ENCODE data around the gene MOXD1. TPM values are rescaled to one million over a fixed set of nuclear protein-coding genes. Genes with fewer than 3 reads are reported as not detected.
"Not testable (repeated sequence)": the region's sequence is repeated elsewhere in the genome, so short reads cannot be mapped to it uniquely, and the experiment has no call there.

The MOXD1 gene
- total RNA-seq, 2 donors from 2014 or later, result 0.07 TPM; not detected in 1

DNA sequence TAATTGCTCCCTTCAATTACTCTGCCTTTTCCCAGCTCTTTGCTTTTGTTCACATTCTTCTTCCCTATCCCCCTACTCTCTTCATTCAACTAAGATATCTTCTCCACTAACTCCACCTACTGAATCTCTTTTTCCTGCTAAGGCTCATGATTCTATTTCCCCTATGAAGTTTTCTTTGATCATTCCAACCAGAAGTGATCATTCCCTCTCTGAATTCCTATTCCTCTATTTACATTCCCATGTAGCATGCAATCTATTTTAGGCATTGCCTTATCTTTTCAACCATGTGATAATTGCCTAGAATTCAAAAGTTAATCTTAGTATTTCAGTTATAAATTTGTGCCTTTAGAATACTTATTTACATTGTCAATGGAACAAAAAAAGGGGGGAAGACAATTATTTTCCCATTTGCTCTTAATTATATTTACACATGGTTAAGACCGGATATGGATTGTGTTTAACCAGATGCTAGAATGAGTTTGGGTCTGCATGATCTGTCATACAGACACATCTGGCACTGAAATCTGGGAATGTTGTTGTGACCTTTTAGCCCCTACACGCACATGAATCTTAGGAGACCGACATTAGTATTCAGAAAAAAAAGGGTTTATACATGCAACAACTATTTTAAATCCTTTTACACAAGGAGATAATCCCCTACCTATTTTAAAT is 20.8 kb downstream of the MOXD1 start:
- H3K27ac Mint-ChIP-seq, result no peak overlapping the region
- H3K36me3 Mint-ChIP-seq, result no peaks in the 10 kb centered on the region

GRCh38 chr6:132369526-132369925 is 31.7 kb downstream of the MOXD1 start:
- no peak for ATAC-seq
- Mint-ChIP-seq H3K36me3 (no peaks in the 10 kb centered on the region), H3K27ac (no peak overlapping the region), H3K9me3 (no peaks in the 10 kb centered on the region)
- DNase-seq (ENCODE audit: low spot score in 2 of 2), result no peak

More for the DNA sequence above, 20.8 kb downstream of the MOXD1 start:
- peaks cover 4% of the 10 kb centered on the region in 2 donors for H3K9me3 Mint-ChIP-seq
- ATAC-seq, result no peak
- no peak for DNase-seq (ENCODE audit: low spot score in 2 of 2)

DNA sequence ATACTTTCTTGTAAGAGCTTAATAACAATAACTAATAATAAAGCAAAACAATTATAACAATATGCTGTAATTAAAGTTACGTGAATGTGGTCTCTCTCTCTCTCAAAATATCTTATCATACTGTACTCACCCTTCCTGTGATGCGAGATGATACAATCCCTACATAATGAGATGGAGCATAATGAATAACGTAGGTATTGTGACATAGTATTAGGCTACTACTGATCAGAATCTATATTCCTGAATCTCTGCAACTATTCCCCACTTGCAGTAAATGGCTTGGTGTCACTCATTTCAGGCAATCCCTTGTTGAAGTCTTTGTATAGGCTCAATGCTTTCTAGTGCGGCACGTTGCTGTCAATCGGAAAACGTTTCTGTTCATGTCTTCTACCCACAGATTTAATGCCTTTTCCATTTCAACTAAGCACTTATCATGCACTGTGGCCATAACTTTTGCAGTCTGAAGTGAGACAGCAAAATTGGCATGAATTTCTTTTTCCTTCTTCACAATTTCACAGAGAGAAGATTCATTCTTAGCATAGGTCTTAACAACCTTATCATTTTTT is 32.3 kb downstream of the MOXD1 start:
- no peak overlapping the region for H3K27ac Mint-ChIP-seq
- H3K36me3 Mint-ChIP-seq, result no peaks in the 10 kb centered on the region
- ATAC-seq (no peak), DNase-seq (ENCODE audit: low spot score in 2 of 2) (no peak)
- no peaks in the 10 kb centered on the region for H3K9me3 Mint-ChIP-seq

- H3K36me3 Mint-ChIP-seq, result no peaks in the 10 kb centered on the region
- no peaks in the 10 kb centered on the region for H3K9me3 Mint-ChIP-seq
- ATAC-seq (peak; percentile 81 to 97), DNase-seq (ENCODE audit: low spot score in 2 of 2) (no peak)
- H3K27ac Mint-ChIP-seq, result no peak overlapping the region
These were observed 35.9 kb downstream of the MOXD1 start for GRCh38 chr6:132365281-132365907.

DNA sequence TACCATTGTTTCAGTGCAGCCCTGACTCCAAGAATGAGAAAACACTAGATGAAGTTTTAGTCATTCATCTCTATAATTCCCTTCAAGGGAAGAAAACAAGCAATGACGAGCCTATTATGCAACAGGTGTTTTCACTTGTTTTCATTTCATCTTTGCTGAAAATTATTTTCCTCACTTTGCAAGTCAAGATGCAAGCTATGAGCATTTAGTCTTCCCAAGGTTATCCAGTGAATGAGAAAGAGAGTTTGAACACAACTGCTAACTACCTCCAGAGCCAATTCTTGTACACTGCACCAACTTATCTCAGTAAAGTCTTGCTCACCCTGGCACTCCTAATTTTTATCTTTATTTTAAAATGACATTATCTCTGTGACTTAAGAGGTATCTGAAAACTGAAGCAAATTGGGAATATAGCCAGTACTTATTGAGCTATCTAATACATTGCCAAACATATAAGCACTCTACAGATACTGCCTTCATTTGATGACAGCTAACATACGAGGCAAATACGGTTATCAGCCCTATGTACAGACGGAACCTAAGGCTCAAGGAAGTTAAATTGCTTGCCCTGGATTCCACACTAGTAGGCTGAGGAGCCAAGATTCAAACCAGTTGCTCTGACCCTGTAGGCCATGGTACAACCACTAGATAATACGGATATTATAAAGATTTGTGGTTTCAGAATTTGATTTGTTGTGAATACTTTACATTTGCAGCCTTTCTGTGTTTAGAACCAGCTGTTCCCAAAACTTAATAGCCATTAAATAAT is 36.8 kb downstream of the MOXD1 start:
- H3K9me3 Mint-ChIP-seq, result no peaks in the 10 kb centered on the region
- no peak overlapping the region for H3K27ac Mint-ChIP-seq
- H3K36me3 Mint-ChIP-seq, result no peaks in the 10 kb centered on the region
- DNase-seq (ENCODE audit: low spot score in 2 of 2), result no peak
- no peak for ATAC-seq

GRCh38 chr6:132362442-132363185 is 38.7 kb downstream of the MOXD1 start:
- ATAC-seq (no peak), DNase-seq (ENCODE audit: low spot score in 2 of 2) (no peak)
- H3K27ac Mint-ChIP-seq, result no peak overlapping the region
- H3K36me3 Mint-ChIP-seq, result no peaks in the 10 kb centered on the region
- H3K9me3 Mint-ChIP-seq, result no peaks in the 10 kb centered on the region

DNA sequence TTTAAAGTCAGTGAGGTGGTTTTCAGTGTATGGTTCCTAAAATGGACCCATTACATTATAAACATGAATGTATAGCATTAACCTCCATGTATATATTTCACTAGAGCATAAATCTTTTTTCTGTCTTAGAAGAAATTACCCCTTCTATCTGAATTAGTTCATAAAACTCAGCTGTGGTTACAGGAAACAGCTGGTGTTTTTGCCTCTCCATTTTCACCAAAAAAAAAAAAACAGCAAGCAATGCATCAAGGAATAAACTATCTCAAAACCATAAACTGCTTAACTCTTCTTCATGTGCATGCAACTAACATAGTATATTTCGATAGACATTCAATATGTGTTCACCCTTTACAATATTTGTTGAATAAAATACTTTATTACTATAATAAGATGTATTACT is 40.2 kb downstream of the MOXD1 start:
- DNase-seq (ENCODE audit: low spot score in 2 of 2) (no peak), ATAC-seq (no peak)
- H3K9me3 Mint-ChIP-seq, result no peaks in the 10 kb centered on the region
- no peaks in the 10 kb centered on the region for H3K36me3 Mint-ChIP-seq
- no peak overlapping the region for H3K27ac Mint-ChIP-seq

- ATAC-seq (no peak), DNase-seq (ENCODE audit: low spot score in 2 of 2) (no peak)
- Mint-ChIP-seq H3K9me3 (peaks cover 5% of the 10 kb centered on the region in 2 donors), H3K36me3 (peaks cover 6 to 7% of the 10 kb centered on the region in 2 donors), H3K27ac (no peak overlapping the region)
These were observed 41.4 kb downstream of the MOXD1 start for GRCh38 chr6:132359886-132360285.

- H3K9me3 Mint-ChIP-seq, result peaks cover 5 to 6% of the 10 kb centered on the region in 2 donors
- peaks cover 8 to 11% of the 10 kb centered on the region in 2 donors for H3K36me3 Mint-ChIP-seq
- ATAC-seq (no peak), DNase-seq (ENCODE audit: low spot score in 2 of 2) (no peak)
- no peak overlapping the region for H3K27ac Mint-ChIP-seq
These were observed 44.2 kb downstream of the MOXD1 start for GRCh38 chr6:132357120-132357519.

- DNase-seq (ENCODE audit: low spot score in 2 of 2), result no peak
- H3K36me3 Mint-ChIP-seq, result peaks cover 8 to 11% of the 10 kb centered on the region in 2 donors
- peak in 1 of 2 donors; percentile 58 for ATAC-seq
- H3K27ac Mint-ChIP-seq, result peak overlapping the region in 1 of 2 donors; percentile 74
- H3K9me3 Mint-ChIP-seq, result peaks cover 5 to 11% of the 10 kb centered on the region in 2 donors
These were observed 46.6 kb downstream of the MOXD1 start for GRCh38 chr6:132354517-132355167.

DNA sequence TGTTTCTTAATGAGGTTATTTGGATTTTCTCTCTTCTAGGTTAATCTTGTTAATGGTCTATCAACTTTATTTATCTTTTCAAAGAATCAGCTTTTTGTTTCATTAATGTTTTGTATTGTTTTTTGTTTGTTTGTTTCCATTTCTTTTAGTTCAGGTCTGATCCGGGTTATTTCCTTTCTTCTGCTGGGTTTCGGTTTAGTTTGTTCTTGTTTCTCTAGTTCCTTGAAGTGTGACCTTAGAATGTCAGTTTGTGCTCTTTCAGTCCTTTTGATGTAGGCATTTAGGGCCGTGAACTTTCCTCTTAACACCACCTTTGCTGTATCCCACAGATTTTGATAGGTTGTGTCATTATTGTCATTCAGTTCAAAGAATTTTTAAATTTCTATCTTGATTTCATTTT is 49.3 kb downstream of the MOXD1 start:
- DNase-seq (ENCODE audit: low spot score in 2 of 2); H3K27ac Mint-ChIP-seq; ATAC-seq: not testable (repeated sequence)
- H3K9me3 Mint-ChIP-seq, result peaks cover 5 to 11% of the 10 kb centered on the region in 2 donors
- H3K36me3 Mint-ChIP-seq, result peaks cover 8 to 11% of the 10 kb centered on the region in 2 donors

- DNase-seq (ENCODE audit: low spot score in 2 of 2) (no peak), ATAC-seq (no peak)
- Mint-ChIP-seq H3K36me3 (no peaks in the 10 kb centered on the region), H3K27ac (no peak overlapping the region), H3K9me3 (peaks cover 0 to 11% of the 10 kb centered on the region in 2 donors)
These were observed 53.0 kb downstream of the MOXD1 start for GRCh38 chr6:132348231-132348630.

GRCh38 chr6:132344811-132345210 is 56.5 kb downstream of the MOXD1 start:
- peaks cover 4 to 5% of the 10 kb centered on the region in 2 donors for H3K9me3 Mint-ChIP-seq
- ATAC-seq (no peak), DNase-seq (ENCODE audit: low spot score in 2 of 2) (no peak)
- H3K27ac Mint-ChIP-seq, result no peak overlapping the region
- H3K36me3 Mint-ChIP-seq, result no peaks in the 10 kb centered on the region

GRCh38 chr6:132341646-132342045 is 59.6 kb downstream of the MOXD1 start:
- H3K27ac Mint-ChIP-seq, result no peak overlapping the region
- ATAC-seq, result no peak
- H3K36me3 Mint-ChIP-seq, result no peaks in the 10 kb centered on the region
- DNase-seq (ENCODE audit: low spot score in 2 of 2), result no peak
- peaks cover 4 to 5% of the 10 kb centered on the region in 2 donors for H3K9me3 Mint-ChIP-seq

DNA sequence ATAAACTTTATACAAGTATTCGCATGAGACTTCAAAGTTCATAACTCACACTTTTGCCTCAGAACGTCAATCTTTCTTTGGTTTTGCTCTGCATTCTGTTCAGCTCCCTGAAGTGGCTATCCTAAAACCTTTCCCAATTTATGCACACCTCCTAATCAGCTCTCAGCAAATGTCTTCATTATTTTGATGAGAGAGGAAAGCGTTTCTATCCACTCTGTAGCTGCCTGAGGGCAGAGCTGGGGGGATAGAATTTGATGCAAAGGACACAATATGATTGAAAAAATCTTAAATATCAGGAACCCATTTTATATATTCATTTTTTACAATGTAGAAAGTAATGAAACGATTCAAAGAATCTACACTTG is 66.8 kb downstream of the MOXD1 start:
- H3K36me3 Mint-ChIP-seq, result no peaks in the 10 kb centered on the region
- H3K27ac Mint-ChIP-seq, result no peak overlapping the region
- ATAC-seq (no peak), DNase-seq (ENCODE audit: low spot score in 2 of 2) (no peak)
- H3K9me3 Mint-ChIP-seq, result no peaks in the 10 kb centered on the region

Data from activated naive CD4-positive, alpha-beta T cell treated with anti-CD3 and anti-CD28 coated beads, Interleukin-2, amount 50 U/mL, for 72 hours (primary cell).